ENCODE results near the gene EIF2B2. TPM values are rescaled to one million over a fixed set of nuclear protein-coding genes. Genes with fewer than 3 reads are reported as not detected.
A peak's percentile ranks its signal among the peaks of the same experiment; 100 is the strongest.

Gene EIF2B2
- total and polyA plus RNA-seq, 4 donors = 19.6 to 45.2 (median 35.0) TPM

DNA sequence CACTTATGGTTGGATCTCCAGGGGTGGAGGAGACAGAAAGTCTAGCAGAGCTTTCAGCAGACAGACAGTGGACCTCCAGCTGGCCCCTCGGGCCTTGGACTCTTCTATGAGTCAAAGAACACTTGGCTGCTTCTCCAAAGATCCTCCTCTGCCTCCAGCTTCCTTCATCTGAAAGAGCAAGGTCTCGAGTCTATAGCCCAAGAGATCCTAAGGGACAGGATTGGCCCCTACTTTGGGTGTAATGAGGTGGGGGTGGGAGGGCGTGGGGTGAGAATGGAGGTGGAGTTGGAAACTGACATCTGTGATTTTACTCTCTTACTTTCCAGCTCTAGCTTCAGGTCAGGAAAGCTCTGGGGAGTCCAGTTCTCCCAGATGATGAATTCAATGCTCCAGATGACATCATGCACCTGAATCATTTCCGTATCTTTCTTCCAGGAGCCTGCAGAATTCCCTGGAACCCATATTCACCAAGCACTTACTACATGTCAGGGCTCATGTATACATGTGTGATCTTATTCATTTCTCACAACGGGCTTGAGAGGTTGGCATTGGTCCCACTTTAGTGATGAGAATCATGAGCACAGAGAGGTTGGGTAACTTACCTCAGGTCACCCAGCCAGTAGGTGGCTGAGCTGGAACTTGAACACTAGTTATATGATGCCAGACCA is 37.1 kb upstream of the EIF2B2 start:
- TF ChIP-seq CTCF (IDR thresholded peaks at IDR 0.05; ENCODE audit: control extremely low read depth, extremely low read depth) = no peak
- ATAC-seq (ENCODE audit: insufficient read depth, low FRiP score) = no peak
- H3K9me3 ChIP-seq (ENCODE audit: control insufficient read depth in 4 of 4, insufficient read depth in 3 of 4, low read length in 3 of 4) = no peaks in the 10 kb centered on the region
- no peaks in the 10 kb centered on the region for H3K36me3 ChIP-seq (ENCODE audit: control insufficient read depth in 4 of 4, insufficient read depth in 4 of 4, low read length in 4 of 4)
- H3K4me1 ChIP-seq (ENCODE audit: control insufficient read depth in 5 of 5, insufficient read depth in 5 of 5, low read length in 5 of 5) = peaks cover 0 to 36% (median 5%) of the 10 kb centered on the region in 5 donors
- H3K27ac ChIP-seq (ENCODE audit: low read depth in 1 of 2, low read length in 1 of 2) = peak overlapping the region in 1 of 2 donors; percentile 70
- WGBS, 2 donors = 82 to 91% methylated on average over 5 of the region's 5 CpGs
- no peaks in the 10 kb centered on the region for H3K27me3 ChIP-seq (ENCODE audit: control insufficient read depth in 3 of 3, insufficient read depth in 3 of 3, low read length in 2 of 3)
- no peak for DNase-seq
- no peak overlapping the region for H3K4me3 ChIP-seq
- H3K9ac ChIP-seq (ENCODE audit: insufficient read depth in 1 of 2, low read length in 2 of 2) = no peak overlapping the region

DNA sequence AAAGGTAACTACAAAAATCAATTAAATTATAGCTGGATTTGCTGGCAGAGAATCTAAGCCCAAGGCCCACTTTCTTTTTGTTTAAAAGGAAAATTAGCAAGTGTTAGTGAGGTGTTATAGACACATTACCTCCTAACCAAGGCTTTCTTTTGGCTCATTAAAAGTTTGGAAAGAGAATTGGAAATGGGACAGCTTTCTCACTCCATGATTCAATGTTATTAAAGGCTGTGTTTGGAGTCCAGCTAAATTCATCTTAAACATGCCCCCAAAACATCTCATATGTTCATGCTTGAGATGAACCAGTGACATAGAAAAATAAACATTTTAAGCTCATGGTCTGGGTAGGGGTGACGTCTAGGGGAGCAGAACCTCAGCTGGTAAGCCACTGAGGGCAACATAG is 33.9 kb upstream of the EIF2B2 start:
- ATAC-seq (ENCODE audit: insufficient read depth, low FRiP score) = no peak
- 59 to 81% methylated on average over 1 of the region's 1 CpG for WGBS, 2 donors
- peak in 2 of 3 donors; percentile 85 to 87 for DNase-seq

DNA sequence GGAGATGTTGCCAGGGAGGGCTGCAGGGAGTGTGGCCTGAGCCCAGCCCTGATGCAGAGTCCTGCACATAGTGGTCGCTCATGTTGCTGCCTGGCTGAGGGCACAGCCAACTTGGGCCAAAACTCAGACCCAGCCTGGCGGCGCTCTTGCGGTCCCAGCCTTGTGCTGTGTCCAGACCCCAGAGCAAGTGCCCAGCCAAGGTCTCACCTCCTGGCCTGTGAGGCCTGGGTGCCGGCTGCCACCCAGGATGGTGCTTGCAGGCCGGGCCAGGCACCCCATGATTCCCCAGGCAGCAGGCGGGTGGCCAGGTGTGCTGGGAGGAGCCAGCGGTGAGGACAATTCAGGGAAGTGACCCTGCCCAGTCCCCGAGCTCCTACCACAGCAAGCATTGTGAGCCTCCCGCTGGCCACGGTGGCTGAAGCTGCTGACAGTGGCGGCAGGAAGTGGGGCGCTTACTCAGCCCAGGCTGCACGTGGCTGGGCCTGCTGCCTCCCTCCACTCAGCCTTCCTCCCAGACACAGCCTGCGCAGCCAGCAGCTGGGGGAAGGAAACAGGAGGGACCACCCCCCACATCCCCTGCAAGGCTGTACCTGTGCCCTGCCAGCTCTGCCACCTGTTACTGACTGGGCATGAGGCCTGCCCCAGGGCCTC is 29.6 kb upstream of the EIF2B2 start:
- H3K36me3 ChIP-seq (ENCODE audit: control insufficient read depth in 4 of 4, insufficient read depth in 4 of 4, low read length in 4 of 4) = no peaks in the 10 kb centered on the region
- H3K9ac ChIP-seq (ENCODE audit: insufficient read depth in 1 of 2, low read length in 2 of 2) = no peak overlapping the region
- H3K4me3 ChIP-seq = no peak overlapping the region
- no peak for TF ChIP-seq CTCF (IDR thresholded peaks at IDR 0.05; ENCODE audit: control extremely low read depth, extremely low read depth)
- H3K27me3 ChIP-seq (ENCODE audit: control insufficient read depth in 3 of 3, insufficient read depth in 3 of 3, low read length in 2 of 3) = no peaks in the 10 kb centered on the region
- ATAC-seq (ENCODE audit: insufficient read depth, low FRiP score) (peak; percentile 70), DNase-seq (peak; percentile 53 to 70 (median 62))
- H3K27ac ChIP-seq (ENCODE audit: low read depth in 1 of 2, low read length in 1 of 2) = peak overlapping the region; percentile 7 to 36
- H3K9me3 ChIP-seq (ENCODE audit: control insufficient read depth in 4 of 4, insufficient read depth in 3 of 4, low read length in 3 of 4) = no peaks in the 10 kb centered on the region
- peaks cover 7 to 72% (median 19%) of the 10 kb centered on the region in 5 donors for H3K4me1 ChIP-seq (ENCODE audit: control insufficient read depth in 5 of 5, insufficient read depth in 5 of 5, low read length in 5 of 5)
- 62 to 68% methylated on average over 12 to 15 of the region's 15 CpGs for WGBS, 2 donors

More for the DNA sequence above, 33.9 kb upstream of the EIF2B2 start:
- Histone ChIP-seq H3K27me3 (ENCODE audit: control insufficient read depth in 3 of 3, insufficient read depth in 3 of 3, low read length in 2 of 3) (no peaks in the 10 kb centered on the region), H3K9ac (ENCODE audit: insufficient read depth in 1 of 2, low read length in 2 of 2) (no peak overlapping the region), H3K9me3 (ENCODE audit: control insufficient read depth in 4 of 4, insufficient read depth in 3 of 4, low read length in 3 of 4) (no peaks in the 10 kb centered on the region), H3K27ac (ENCODE audit: low read depth in 1 of 2, low read length in 1 of 2) (no peak overlapping the region), H3K4me3 (no peak overlapping the region), H3K36me3 (ENCODE audit: control insufficient read depth in 4 of 4, insufficient read depth in 4 of 4, low read length in 4 of 4) (no peaks in the 10 kb centered on the region), H3K4me1 (ENCODE audit: control insufficient read depth in 5 of 5, insufficient read depth in 5 of 5, low read length in 5 of 5) (peaks cover 5 to 37% (median 9%) of the 10 kb centered on the region in 5 donors)
- no peak for TF ChIP-seq CTCF (IDR thresholded peaks at IDR 0.05; ENCODE audit: control extremely low read depth, extremely low read depth)

Data from lung (tissue), 12 donors.